Hematopoietic multipotent progenitor cell treated with erythropoietin and hydrocortisone succinate and interleukin-3 and kit ligand, for 4 days (in vitro differentiated cells): ENCODE measurements around the gene NRXN3.

Source experiments
- DNase-seq: peaks from one replicate; pipeline ENCODE4 v3.0.0-alpha.2; 2015

NRXN3 gene

GRCh38 chr14:78170203-78170602 is at the start of gene NRXN3:
TSS of gene NRXN3 (plus strand) at chr14:78170373. CDS start at chr14:78243094, 72,721 bp downstream.
- no peak for DNase-seq

DNA sequence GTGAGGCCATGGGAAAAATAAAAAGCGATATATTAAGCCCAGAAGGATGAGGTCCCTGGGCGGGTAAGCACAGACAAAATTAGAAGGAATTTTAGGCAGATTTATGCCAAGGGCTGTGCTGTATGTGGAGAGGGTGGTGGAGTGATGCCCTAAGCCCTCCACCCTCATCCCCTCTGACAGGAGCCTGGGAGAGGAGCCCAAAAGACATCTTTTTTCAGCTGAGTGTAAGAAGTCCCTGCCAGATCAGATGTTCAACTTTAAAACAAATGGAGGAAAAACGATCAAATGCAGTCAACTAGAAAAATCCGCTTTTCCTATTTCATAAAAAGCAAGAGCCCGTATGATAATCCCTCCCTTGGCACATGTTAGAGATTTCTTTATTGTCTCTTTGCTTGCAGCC is 47.7 kb upstream of the NRXN3 start:
- no peak for DNase-seq

- no peak for DNase-seq
These were observed 46.4 kb upstream of the NRXN3 start for GRCh38 chr14:78123650-78124253.

DNA sequence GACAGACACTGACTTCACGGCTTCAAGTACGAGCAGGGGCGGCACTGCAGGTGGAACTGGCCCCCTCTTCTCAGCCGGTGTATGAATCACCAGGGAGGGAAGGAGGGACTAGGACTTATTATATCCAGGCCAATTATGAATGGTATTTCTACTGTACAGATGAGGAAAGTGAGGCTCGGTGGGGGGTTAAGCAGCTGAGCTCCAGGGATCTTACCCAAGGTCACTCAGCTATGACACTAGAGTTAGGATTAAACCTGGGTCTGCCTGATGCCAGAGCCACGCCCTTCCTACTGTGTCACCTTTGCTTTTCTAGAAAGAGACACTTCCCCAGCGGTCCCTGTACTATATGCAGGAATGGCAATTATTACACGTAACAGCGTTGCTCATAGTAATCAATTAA is 42.2 kb upstream of the NRXN3 start:
- no peak for DNase-seq

GRCh38 chr14:78129375-78129774 is 40.8 kb upstream of the NRXN3 start:
- no peak for DNase-seq

DNA sequence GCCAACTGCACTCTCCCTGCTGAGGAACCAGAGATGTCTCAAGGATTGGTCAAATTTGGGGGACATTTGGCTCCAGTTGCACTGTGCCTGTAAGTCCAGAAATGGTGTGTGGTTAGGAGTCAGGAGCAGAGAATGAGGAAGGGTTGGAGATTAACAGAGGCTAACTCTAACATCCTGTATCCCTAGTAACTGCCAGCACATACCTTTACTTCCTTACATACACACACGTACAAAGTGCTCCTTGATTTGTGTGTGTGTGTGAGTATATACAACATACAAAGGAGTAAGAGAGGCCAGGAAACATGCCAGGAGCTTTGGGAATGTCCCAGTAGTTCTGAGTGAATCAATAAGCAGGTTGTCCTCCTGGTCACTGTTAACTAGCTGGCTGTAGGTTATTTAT is 39.8 kb upstream of the NRXN3 start:
- no peak for DNase-seq

DNA sequence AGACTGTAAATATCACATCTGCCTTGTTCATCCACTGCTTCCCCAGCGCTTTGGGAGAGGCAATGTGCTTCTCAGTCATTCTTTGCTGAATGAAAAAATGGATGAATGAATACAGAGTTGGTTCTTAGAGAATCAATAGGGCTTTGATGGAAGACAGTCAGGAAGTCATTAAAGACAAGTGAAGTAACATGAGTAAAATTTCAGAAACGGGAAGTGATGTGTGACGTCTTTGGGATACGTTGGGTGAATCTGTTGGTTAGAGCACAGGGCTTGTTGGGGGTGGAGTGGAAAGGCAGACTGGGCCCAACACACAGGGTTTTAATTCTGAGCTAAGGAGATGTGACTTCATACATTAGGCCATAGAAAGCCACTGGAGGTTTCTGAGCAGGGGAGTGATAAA is 39.0 kb upstream of the NRXN3 start:
- DNase-seq, result no peak

GRCh38 chr14:78131616-78132015 is 38.6 kb upstream of the NRXN3 start:
- DNase-seq, result no peak

- DNase-seq, result peak; percentile 82
These were observed 34.7 kb upstream of the NRXN3 start for GRCh38 chr14:78135450-78135891.

DNA sequence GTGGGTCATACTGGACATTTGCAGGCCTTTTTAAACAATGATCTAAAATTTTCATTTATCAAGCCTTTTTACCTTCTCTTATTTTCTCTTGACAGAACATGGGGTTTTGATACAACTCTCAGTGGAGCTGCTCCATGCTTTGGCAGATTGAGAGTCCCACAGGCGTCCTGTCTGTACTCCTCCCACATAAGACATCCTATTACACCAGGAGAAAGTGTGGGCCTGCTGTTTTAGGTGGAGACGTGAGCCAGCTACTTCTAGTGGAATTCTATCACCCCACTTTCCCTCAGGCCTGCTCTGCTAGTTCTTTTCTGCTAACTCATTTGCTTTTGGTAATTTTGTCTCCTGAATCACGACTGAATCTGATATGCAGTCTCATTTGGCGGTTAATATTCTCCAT is 33.5 kb upstream of the NRXN3 start:
- no peak for DNase-seq

- DNase-seq, result no peak
These were observed 28.6 kb upstream of the NRXN3 start for GRCh38 chr14:78141590-78141989.

DNA sequence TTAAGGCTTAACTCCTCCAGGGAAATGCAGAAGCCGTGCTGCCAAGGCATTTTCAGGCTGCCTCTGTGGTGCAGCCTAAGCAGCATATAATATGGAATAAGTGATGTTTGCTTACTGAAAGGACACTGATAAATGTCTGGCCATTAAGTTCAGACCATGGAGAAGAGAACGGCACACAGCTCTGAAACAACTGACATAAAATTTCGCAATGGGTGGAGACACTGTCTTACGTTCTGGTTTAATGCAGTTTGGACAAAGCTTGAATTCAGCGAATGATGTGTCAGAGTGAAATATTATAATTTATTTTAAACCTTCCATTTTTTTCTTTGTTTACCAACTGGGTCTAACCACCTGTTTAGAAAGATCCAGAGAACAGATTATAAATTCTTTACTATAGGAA is 27.2 kb upstream of the NRXN3 start:
- DNase-seq, result peak; percentile 12

GRCh38 chr14:78143489-78144145 is 26.6 kb upstream of the NRXN3 start:
- DNase-seq, result peak; percentile 59

- DNase-seq, result peak; percentile 68
These were observed 17.7 kb upstream of the NRXN3 start for GRCh38 chr14:78152201-78153063.

DNA sequence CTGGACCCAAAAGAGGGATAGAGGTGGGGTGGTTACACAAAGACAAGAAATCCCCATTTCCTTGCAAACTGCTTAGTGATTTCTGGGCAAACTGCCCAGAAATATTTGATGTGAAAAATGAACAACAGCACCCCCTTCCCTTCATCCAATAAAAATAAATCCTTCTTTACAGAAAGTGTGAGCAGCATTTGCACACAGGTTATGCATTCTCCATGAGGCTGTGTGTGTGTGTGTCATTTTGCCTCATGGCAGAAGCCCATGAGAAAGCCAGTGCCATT is 17.2 kb upstream of the NRXN3 start:
- DNase-seq, result peak; percentile 59

GRCh38 chr14:78154827-78155226 is 15.3 kb upstream of the NRXN3 start:
- DNase-seq, result peak; percentile 67

DNA sequence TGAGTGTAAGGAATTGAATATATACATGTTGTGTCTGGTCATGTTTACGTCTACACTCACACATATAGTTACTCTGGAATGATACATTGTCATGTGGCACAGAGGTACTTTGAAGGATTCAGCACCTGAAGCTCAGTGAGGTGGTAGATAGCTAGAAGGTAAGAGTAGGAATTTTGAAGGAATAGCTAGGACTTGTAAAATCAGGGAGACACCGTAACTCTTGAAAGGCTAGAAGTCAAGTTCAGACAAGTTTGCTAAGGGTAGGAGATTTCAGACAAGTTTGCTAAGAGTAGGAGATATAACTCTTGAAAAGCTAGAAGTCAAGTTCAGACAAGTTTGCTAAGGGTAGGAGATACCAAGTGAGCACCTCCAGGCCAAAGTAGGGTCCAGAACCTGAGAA is 14.0 kb upstream of the NRXN3 start:
- DNase-seq, result no peak

DNA sequence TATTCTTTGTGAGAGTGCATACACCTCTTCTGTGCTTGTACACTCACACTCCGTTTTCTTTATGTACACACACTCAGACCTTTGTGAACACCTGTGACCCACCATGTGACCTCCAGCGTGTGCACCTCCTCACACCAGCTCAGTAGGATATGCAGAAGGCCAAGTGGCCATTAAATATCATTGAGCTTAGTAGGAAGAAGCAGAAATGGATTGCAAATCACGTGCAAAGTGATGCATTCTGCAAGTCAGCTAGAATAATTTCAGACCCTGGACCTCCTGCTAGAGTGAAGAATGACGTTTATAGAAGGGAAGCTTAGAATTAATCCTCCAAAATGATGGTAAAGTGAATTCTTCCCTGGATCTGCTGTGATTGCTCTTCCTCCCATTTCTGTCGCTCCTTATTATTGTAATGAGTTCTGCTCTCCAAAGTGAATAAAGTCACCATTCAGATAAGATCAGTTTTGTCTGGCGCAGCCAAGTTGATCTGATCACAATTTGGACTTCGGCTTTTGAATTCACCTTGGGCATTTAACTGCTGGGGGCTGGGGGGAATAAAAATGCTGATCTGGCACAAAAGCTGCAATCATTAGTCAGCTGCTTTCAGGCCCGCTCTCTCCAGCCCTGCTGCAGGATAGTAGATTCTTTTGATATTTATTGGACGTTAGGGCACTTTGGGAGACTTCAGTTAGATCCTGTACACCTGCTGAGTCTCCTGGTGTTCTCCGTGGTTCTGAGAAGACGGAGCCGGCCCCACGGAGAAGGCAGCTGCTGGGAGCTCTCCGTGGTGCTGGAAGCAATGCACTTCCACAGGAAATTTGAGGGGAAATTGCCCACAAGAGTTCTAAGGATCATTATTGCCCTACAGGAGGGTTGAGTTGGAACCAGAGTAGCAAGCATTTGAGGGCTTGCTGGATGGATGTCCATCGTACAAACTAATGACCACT is 12.4 kb upstream of the NRXN3 start:
- peak; percentile 70 for DNase-seq

GRCh38 chr14:78162202-78162601 is 8.0 kb upstream of the NRXN3 start:
- peak; percentile 49 for DNase-seq

- DNase-seq, result peak; percentile 71
These were observed 5.8 kb upstream of the NRXN3 start for GRCh38 chr14:78164226-78164853.

- no peak for DNase-seq
These were observed 2.3 kb downstream of the NRXN3 start for GRCh38 chr14:78172428-78172827.

GRCh38 chr14:78173346-78174035 is 3.3 kb downstream of the NRXN3 start:
- no peak for DNase-seq
